Endothelial cell of coronary artery (primary cell): Measurements from ENCODE around the gene DDX55. TPM values are rescaled to one million over a fixed set of nuclear protein-coding genes. Genes with fewer than 3 reads are reported as not detected.

Source experiments
- total RNA-seq: library from RNA; depleted of rRNA; stranded (reverse); fragments of >200 nt; gene quantifications from 2 replicates; pipeline ENCODE4 v1.2.3, GENCODE V29; 2014

Gene DDX55, protein sequence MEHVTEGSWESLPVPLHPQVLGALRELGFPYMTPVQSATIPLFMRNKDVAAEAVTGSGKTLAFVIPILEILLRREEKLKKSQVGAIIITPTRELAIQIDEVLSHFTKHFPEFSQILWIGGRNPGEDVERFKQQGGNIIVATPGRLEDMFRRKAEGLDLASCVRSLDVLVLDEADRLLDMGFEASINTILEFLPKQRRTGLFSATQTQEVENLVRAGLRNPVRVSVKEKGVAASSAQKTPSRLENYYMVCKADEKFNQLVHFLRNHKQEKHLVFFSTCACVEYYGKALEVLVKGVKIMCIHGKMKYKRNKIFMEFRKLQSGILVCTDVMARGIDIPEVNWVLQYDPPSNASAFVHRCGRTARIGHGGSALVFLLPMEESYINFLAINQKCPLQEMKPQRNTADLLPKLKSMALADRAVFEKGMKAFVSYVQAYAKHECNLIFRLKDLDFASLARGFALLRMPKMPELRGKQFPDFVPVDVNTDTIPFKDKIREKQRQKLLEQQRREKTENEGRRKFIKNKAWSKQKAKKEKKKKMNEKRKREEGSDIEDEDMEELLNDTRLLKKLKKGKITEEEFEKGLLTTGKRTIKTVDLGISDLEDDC
- total RNA-seq: 14.9 and 15.6 TPM in 2 replicates

DNA sequence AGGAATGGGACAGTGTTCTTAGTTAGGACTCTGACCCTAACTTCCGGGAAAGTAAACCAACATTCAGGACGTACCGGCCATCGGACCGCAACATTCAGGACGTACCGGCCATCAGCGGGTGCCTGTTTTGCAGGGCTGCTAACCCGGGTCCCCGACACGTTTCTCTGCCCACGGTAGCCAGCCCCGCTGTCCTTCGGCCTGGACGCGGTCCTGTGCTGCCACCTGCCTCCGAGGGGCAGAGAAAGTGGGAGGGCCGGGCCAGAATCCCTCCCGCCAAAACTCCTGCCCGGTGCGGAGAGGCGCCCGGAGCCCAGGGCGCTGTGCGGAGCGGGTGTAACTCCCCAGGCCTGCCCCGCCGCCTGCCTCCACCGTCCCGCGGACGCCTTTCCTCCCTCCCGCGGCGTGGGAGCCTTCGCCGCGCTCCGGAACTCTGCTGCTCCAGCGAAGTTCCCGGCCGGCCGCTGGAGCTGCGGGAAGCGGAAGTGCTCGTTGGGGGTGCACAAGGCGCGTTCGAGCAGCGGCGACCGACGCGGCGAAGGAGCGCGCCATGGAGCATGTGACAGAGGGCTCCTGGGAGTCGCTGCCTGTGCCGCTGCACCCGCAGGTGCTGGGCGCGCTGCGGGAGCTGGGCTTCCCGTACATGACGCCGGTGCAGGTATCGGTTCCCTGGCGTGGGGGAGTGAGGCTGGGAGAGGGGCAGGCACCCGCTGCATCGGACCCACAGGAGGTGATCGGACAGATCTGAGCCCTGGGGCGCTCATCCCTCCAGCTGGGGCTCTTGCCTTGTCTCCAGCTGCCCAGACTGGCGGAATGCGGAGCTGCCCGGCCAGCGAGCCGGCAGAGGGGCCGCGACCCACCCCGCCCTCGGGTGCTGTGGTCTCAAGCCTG lies at the start of gene DDX55:
Gene DDX55 (plus strand): TSS at position 498 of the 888 bp plus-strand sequence. CDS start 50 bp downstream, at position 548.

DNA sequence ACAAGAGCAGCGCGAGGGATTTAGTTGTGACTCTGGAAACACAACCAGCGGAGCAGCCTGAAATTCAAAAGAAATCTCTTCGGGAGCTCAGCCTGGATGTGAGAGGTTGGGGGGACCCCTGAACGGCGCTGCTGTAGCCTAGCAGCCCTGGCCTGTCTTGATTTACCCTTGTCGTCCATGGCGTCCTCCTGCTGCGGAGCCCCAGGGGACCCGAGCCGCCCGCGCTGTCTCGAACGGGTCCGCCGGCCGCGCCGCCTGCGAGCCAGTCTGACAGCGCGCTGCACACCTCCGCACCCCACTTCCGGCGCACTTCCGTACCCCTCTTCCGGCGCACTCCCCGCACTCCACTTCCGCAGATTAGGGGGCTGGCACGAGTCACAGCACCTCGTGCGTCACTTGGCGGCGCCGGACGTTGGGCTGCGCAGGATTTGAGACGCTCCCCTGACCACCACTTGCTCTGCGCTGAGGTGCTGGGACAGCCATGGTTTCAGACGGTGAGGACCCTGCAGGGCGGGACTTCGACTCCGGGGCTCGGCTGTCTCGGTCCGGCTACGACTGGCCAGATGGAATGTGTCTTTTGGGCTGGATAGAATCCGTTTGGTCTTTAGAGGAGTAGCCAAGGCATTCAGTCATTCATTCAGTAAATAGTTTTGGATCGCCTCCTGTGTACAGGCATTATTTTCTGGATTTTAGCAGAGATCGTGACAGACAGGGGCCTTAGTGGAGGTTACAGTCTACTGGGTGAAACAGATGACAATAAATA lies 31.7 kb downstream of the DDX55 start, which contains the start of the genes EIF2B1 and GTF2H3:
Gene EIF2B1 (minus strand): TSS at position 308 of the 763 bp plus-strand sequence. CDS start 129 bp downstream, at position 179.
Gene GTF2H3 (plus strand): TSS at position 451 of the 763 bp plus-strand sequence. CDS start 31 bp downstream, at position 482.

Other genes with a start within 250 kb of the DDX55 start
- gene SBNO1, start 237.3 kb upstream of the DDX55 start, total RNA-seq: 22.7 and 24.6 TPM in 2 replicates
- gene KMT5A, start 218.0 kb upstream of the DDX55 start, total RNA-seq: 38.3 and 38.4 TPM in 2 replicates
- 4.6 and 4.9 TPM in 2 replicates for gene RILPL2, start 165.4 kb upstream of the DDX55 start, total RNA-seq
- 11.8 and 14.5 TPM in 2 replicates for gene SNRNP35, start 144.0 kb upstream of the DDX55 start, total RNA-seq
- gene RILPL1, start 68.4 kb upstream of the DDX55 start, total RNA-seq: 9.7 and 13.1 TPM in 2 replicates
- 373 and 377 TPM in 2 replicates for gene TMED2, start 17.5 kb upstream of the DDX55 start, total RNA-seq
- gene EIF2B1, start 31.6 kb downstream of the DDX55 start, total RNA-seq: 31.5 and 33.1 TPM in 2 replicates
- gene GTF2H3, start 31.7 kb downstream of the DDX55 start, total RNA-seq: 19.9 and 23.4 TPM in 2 replicates
- gene TCTN2, start 69.0 kb downstream of the DDX55 start, total RNA-seq: 8.5 and 9.9 TPM in 2 replicates
- 21.8 and 26.0 TPM in 2 replicates for gene ATP6V0A2, start 110.3 kb downstream of the DDX55 start, total RNA-seq
- gene DNAH10, start 160.2 kb downstream of the DDX55 start, total RNA-seq: under 0.01 and 0.09 TPM in 2 replicates